Measurements from ENCODE around the gene LRP1. TPM values are rescaled to one million over a fixed set of nuclear protein-coding genes. Genes with fewer than 3 reads are reported as not detected.

LRP1 gene
- total and polyA plus RNA-seq, 2 of the 13 experiments (the other 11 are each of a cell fraction or from before 2014, with no cell fraction given): 14.7 to 30.8 TPM

- 0 out of 2 replicates have a peak, but pooled peaks cover 5% of the 10 kb centered on the region for H3K4me1 ChIP-seq (ENCODE audit: insufficient read depth, low read length)
- H3K36me3 ChIP-seq (replicated peaks in 1 of 2; ENCODE audit: control insufficient read depth in 1 of 2, insufficient read depth in 2 of 2, low read length in 2 of 2): peaks cover 44 to 82% of the 10 kb centered on the region in 2 experiments
- in situ Hi-C loops (cut with HindIII; ENCODE audit: extremely low pct_ligation_motif_present, low pct_unique_long_range_greater_than_20kb): no loop called here
- no peak overlapping the region for H3K4me3 ChIP-seq (replicated peaks in 1 of 3; ENCODE audit: insufficient read depth in 1 of 3, low read depth in 2 of 3, low read length in 3 of 3)
- POLR2A ChIA-PET: interaction anchor here (3.4 to 7.8 kb wide), 2 partner anchors 19 to 40 kb away, joined by 11 to 103 read pairs; partner anchors contain the start of gene LRP1
- DNase-seq (ENCODE audit: low spot score) (no peak), FAIRE-seq (no peak), ATAC-seq (no peak)
- H3K27ac ChIP-seq (ENCODE audit: extremely low read length, insufficient read depth, low read length): no peak overlapping the region
- intact Hi-C loops (cut with micrococcal nuclease; ENCODE audit: unreplicated experiment): no loop called here
- no peak overlapping the region for H3K4me2 ChIP-seq (ENCODE audit: low read depth, low read length)
- H2AFZ ChIP-seq (ENCODE audit: low read length): no peak overlapping the region
- 97% methylated on average over 10 of the region's 10 CpGs for whole genome bisulfite sequencing (ENCODE audit: low lambda C conversion rate)
- CTCF ChIA-PET (ENCODE audit: low intra/inter-chr PET ratio, low total read pairs): no interaction called here
- TF ChIP-seq PHF21A (CRISPR knock-in tag; IDR thresholded peaks at IDR 0.05) (no peak), RORA (CRISPR knock-in tag; IDR thresholded peaks at IDR 0.05) (no peak), NFE2L1 (CRISPR knock-in tag; IDR thresholded peaks at IDR 0.05; ENCODE audit: borderline replicate concordance) (no peak), NBN (conservative IDR thresholded peaks at IDR 0.05) (no peak), GLI4 (CRISPR knock-in tag; IDR thresholded peaks at IDR 0.05; ENCODE audit: borderline replicate concordance) (no peak), SNAI1 (CRISPR knock-in tag; IDR thresholded peaks at IDR 0.05; ENCODE audit: borderline replicate concordance) (no peak), HMGXB3 (CRISPR knock-in tag; IDR thresholded peaks at IDR 0.05; ENCODE audit: borderline replicate concordance) (no peak), SNAPC2 (CRISPR knock-in tag; IDR thresholded peaks at IDR 0.05) (no peak), ZNF691 (CRISPR knock-in tag; IDR thresholded peaks at IDR 0.05; ENCODE audit: borderline replicate concordance, low read depth) (no peak), YEATS2 (CRISPR knock-in tag; IDR thresholded peaks at IDR 0.05; ENCODE audit: borderline replicate concordance) (no peak)
- H3K27me3 ChIP-seq (ENCODE audit: control insufficient read depth in 1 of 2, insufficient read depth in 2 of 2, low read length in 2 of 2): no peaks in the 10 kb centered on the region
- no TSS peak for BruUV-seq (replicated peaks)
- no peaks in the 10 kb centered on the region for H4K20me1 ChIP-seq (ENCODE audit: insufficient read depth, low read length)
- no peaks in the 10 kb centered on the region for H3K9me3 ChIP-seq (ENCODE audit: low read length)
- H3K9ac ChIP-seq (ENCODE audit: insufficient read depth, low read depth, low read length): no peak overlapping the region
- H3K79me2 ChIP-seq (ENCODE audit: insufficient read depth, low read length): no peaks in the 10 kb centered on the region
Observed at GRCh38 chr12:57168058-57168457, 39.8 kb downstream of the LRP1 start.

Data from HepG2 (cell line).